ENCODE data around the gene ZBTB40.

The ZBTB40 gene

DNA sequence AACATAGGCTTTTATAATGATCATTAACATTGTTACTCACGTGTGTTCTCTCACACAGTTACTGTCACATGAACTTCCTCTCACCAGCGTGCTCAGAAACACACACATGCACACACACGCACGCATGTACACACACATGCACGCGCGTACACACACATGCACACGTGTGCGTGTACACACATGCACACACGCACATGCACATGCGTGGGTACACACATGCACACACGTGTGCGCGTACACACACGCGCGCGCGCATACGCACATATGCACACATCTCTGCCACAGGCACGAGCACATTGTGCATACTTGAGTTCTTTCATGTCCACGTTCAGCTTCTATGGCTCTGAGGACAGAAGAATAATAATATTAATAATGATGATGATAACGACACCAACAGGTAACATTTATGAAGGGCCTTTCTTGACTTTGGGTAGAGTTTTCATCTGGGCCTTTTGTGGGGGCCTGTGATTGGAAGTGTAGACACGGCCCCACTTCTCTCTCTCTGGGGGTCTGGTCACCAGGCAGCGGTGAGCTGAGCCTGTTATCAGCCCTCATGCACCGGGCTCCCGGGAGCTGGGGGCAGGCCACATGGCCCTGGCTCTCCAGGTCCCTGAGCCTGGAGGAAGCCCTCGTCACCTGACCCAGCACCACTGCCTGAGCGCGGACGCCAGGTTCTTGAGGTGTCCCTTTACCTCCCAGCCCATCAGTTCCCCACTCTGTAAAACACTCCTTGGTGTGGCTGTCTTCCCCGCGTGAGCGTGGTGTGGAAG is 118.7 kb downstream of the ZBTB40 start:
- Histone ChIP-seq H3K9me3 (ENCODE audit: control insufficient read depth, insufficient read depth, low read length) (no peaks in the 10 kb centered on the region), H3K9ac (ENCODE audit: low read depth, low read length) (no peak overlapping the region), H3K36me3 (ENCODE audit: insufficient read depth, low read length) (no peaks in the 10 kb centered on the region), H3K4me1 (ENCODE audit: insufficient read depth, low read length) (peaks cover 4% of the 10 kb centered on the region; the same call in 1 of the 2 replicates)

GRCh38 chr1:22572818-22573217 is 121.2 kb downstream of the ZBTB40 start:
- Histone ChIP-seq H3K36me3 (ENCODE audit: insufficient read depth, low read length) (no peaks in the 10 kb centered on the region), H3K9me3 (ENCODE audit: control insufficient read depth, insufficient read depth, low read length) (no peaks in the 10 kb centered on the region), H3K9ac (ENCODE audit: low read depth, low read length) (no peak overlapping the region), H3K4me1 (ENCODE audit: insufficient read depth, low read length) (no peaks in the 10 kb centered on the region)

DNA sequence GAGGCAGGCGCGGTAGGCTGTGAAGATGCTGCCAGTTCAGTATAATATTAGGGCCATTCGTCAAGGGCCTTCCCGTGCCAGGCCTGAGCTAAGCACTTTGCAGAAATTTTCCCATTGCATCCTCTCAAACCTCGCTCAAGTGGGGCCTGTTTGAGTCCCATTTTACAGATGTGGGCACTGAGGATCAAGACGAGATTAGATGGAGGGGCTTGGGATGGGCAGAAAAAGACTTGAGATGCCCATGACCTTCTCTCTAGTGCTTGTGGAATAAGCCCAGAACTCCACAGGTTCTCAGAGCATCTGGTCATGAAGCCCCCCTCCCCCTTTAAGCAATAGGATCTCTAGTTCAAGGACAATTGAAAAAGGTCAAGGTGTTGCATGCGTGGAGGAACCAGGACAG is 121.6 kb downstream of the ZBTB40 start:
- Histone ChIP-seq H3K9me3 (ENCODE audit: control insufficient read depth, insufficient read depth, low read length) (no peaks in the 10 kb centered on the region), H3K36me3 (ENCODE audit: insufficient read depth, low read length) (no peaks in the 10 kb centered on the region), H3K4me1 (ENCODE audit: insufficient read depth, low read length) (no peaks in the 10 kb centered on the region), H3K9ac (ENCODE audit: low read depth, low read length) (no peak overlapping the region)

- no peaks in the 10 kb centered on the region for H3K36me3 ChIP-seq (ENCODE audit: insufficient read depth, low read length)
- H3K9me3 ChIP-seq (ENCODE audit: control insufficient read depth, insufficient read depth, low read length) = no peaks in the 10 kb centered on the region
- H3K4me1 ChIP-seq (ENCODE audit: insufficient read depth, low read length) = no peaks in the 10 kb centered on the region
- no peak overlapping the region for H3K9ac ChIP-seq (ENCODE audit: low read depth, low read length)
These were observed 124.0 kb downstream of the ZBTB40 start for GRCh38 chr1:22575532-22576149.

DNA sequence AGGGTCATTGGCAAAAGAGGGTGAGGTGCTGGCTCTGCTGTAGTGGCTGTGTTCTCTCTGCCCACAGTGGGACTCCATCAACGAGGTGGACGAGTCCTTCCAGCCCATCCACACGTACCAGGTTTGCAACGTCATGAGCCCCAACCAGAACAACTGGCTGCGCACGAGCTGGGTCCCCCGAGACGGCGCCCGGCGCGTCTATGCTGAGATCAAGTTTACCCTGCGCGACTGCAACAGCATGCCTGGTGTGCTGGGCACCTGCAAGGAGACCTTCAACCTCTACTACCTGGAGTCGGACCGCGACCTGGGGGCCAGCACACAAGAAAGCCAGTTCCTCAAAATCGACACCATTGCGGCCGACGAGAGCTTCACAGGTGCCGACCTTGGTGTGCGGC is 124.5 kb downstream of the ZBTB40 start:
- no peaks in the 10 kb centered on the region for H3K9me3 ChIP-seq (ENCODE audit: control insufficient read depth, insufficient read depth, low read length)
- H3K9ac ChIP-seq (ENCODE audit: low read depth, low read length) = no peak overlapping the region
- no peaks in the 10 kb centered on the region for H3K36me3 ChIP-seq (ENCODE audit: insufficient read depth, low read length)
- no peaks in the 10 kb centered on the region for H3K4me1 ChIP-seq (ENCODE audit: insufficient read depth, low read length)

GRCh38 chr1:22576617-22577016 is 125.0 kb downstream of the ZBTB40 start:
- Histone ChIP-seq H3K4me1 (ENCODE audit: insufficient read depth, low read length) (no peaks in the 10 kb centered on the region), H3K36me3 (ENCODE audit: insufficient read depth, low read length) (no peaks in the 10 kb centered on the region), H3K9me3 (ENCODE audit: control insufficient read depth, insufficient read depth, low read length) (no peaks in the 10 kb centered on the region), H3K9ac (ENCODE audit: low read depth, low read length) (no peak overlapping the region)

- Histone ChIP-seq H3K4me1 (ENCODE audit: insufficient read depth, low read length) (no peaks in the 10 kb centered on the region), H3K36me3 (ENCODE audit: insufficient read depth, low read length) (no peaks in the 10 kb centered on the region), H3K9ac (ENCODE audit: low read depth, low read length) (no peak overlapping the region), H3K9me3 (ENCODE audit: control insufficient read depth, insufficient read depth, low read length) (no peaks in the 10 kb centered on the region)
These were observed 127.2 kb downstream of the ZBTB40 start for GRCh38 chr1:22578732-22579361.

- Histone ChIP-seq H3K9me3 (ENCODE audit: control insufficient read depth, insufficient read depth, low read length) (no peaks in the 10 kb centered on the region), H3K9ac (ENCODE audit: low read depth, low read length) (no peak overlapping the region)
These were observed 128.0 kb downstream of the ZBTB40 start for GRCh38 chr1:22579541-22580155.

More at GRCh38 chr1:22579541-22580155, 128.0 kb downstream of the ZBTB40 start:
- no peaks in the 10 kb centered on the region for H3K36me3 ChIP-seq (ENCODE audit: insufficient read depth, low read length)
- H3K4me1 ChIP-seq (ENCODE audit: insufficient read depth, low read length) = no peaks in the 10 kb centered on the region
